Measurements from ENCODE around the gene PCBP2.

Gene PCBP2

DNA sequence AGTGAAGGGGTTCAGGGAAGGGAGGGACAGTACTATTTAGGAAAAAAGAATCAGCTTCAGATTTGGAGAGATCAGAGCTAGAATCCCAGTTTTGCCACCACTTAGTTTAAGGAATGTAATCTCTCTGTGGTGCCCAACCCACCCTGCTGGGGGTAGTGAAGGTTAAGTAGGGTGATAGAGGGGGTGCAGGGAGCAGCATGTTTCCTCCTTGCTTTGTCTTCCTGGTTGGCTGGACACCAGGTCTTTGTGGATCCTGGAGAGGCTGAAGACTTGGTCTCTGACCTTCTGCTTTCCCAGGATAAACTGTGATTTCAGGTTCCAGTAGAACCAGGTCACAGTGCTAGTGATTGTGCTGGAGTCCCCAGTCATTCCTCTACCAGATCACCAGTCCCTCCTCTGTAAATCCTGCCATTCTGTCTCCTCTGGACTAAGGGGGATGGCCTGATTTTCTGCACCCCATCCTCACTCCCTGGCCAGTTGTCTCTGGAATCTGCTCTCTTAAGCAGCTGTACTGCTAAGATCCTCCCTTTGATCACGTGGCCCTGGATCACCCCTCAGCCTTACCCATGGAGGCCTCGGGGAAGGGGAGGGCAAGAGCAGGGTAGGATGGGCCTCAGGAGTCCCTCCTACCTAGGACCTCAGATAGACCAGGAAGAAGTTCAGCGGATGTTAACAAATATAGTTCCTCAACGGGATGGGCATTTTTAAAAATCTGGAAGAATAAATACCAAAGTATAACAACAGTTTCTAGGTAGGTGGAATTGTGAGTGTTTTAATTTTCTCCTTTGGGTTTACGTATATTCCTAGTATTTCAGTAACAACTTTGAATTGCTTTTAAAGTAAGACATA, 44.2 kb downstream of the PCBP2 start:
- no peak for DNase-seq

DNA sequence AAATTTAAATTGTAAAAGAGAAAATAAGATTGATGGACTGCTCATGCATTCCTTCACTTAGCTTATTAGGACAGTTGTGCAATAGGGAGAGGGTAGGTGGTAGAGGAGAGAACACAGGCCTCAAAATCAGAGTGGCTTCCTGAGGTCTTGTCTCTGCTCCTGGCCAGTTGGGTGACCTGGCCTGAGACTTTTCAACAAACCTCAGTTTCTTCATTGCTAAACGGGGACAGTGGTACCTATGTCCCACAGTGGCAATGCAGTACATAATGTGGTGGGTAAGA, 44.8 kb downstream of the PCBP2 start:
- DNase-seq, result no peak

DNA sequence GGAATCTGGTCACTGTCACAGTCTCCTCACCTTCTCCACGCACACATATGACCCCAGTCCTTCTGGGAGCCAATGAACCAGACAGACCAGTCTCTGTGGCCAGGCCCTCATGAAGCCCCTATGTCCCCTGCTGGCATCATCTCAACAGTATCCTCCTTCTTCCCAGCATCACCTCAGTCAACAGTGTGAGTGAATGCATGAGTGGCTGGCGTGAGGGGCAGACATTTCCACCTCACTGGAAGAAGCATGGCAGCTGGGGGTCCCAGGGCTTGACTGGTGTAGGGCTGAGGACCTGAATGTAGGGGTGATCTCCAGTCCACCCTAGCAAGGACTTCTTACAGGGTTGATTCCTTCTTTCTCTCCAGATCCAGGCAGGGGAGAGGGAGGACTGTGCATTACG, 45.6 kb downstream of the PCBP2 start:
- DNase-seq, result no peak

- no peak for DNase-seq
Measured at GRCh38 chr12:53498235-53498630, 46.3 kb downstream of the PCBP2 start.

GRCh38 chr12:53499266-53500141, 47.6 kb downstream of the PCBP2 start, which contains the start of gene MAP3K12:
TSS of gene MAP3K12 (minus strand) at chr12:53499458. CDS start at chr12:53487391, 12,067 bp downstream.
- peak; percentile 68 to 77 for DNase-seq

DNA sequence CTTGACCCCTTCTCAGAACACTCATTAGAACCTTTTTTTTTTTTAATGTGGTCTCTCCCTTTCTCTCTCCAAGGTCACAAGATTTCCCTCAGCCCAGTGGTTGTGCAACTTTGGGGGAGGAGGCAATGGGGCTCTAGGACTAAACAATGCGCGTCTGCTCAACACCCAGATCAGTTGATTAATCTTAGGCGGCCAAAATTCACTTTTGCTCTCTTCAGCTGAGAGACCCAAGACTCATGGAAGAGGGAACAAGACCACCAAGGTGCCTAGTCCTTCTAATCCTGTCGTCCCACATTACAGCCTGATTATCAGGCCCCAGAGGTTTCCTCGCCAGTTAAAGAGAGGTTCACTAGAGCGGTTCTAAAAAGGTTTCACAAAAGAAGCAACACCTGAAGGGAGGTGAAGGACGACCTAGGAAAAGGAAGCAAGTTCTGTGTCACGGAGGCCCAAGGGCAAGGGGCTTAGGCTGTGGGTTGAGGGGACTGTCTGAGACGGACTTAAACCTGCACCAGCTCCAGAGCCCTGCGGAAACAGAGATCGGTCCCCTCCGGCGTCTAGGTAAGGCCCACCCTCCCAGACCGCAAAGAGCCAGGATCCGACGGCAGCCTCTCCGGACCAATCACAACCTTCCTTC, 48.4 kb downstream of the PCBP2 start:
- no peak for DNase-seq

- peak; percentile 94 to 95 for DNase-seq
Measured at GRCh38 chr12:53500776-53501614, 49.1 kb downstream of the PCBP2 start, which contains the start of gene TARBP2. TSS of gene TARBP2 (plus strand) at chr12:53501283. CDS start at chr12:53501409, 126 bp downstream.

DNA sequence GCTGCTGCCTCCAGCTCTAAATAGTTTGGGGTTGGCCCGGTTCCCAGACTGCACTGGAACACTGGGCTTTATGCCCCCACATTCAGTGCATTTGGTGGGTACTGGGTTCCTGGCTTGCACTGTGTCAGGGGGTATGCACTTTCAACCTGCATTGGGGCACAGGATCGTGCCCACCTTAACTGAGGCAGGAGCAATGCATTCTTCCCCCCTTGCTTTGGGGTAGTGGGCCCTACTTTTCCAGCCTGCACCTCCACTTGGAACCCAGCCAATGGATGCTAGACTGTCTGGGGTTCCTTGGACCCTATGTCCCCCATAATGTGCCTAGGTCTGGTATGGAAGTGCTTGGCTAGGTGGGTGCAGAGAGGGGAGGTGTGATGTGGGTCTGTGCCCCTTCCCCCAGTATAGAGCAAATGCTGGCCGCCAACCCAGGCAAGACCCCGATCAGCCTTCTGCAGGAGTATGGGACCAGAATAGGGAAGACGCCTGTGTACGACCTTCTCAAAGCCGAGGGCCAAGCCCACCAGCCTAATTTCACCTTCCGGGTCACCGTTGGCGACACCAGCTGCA, 49.8 kb downstream of the PCBP2 start:
- DNase-seq, result no peak

DNA sequence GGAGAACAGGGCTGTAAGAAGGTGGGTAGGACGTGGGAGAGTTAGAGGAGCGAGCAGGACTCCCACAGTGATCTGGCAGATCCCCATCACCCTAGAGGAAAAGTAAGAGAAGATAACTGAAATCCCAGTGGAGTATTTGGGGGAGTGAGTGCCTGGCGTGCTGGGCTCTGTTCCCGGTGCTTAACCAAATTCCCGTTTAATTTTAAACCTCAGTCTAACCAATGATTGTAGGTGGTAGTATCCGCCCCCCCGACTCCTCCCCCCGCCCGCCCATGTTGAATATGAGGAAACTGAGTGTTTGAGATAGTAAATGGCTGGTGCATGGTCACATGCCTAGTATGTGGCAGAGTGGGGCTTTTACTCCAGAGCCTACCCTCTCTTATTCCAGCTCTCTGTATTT, 50.4 kb downstream of the PCBP2 start:
- DNase-seq, result no peak

DNA sequence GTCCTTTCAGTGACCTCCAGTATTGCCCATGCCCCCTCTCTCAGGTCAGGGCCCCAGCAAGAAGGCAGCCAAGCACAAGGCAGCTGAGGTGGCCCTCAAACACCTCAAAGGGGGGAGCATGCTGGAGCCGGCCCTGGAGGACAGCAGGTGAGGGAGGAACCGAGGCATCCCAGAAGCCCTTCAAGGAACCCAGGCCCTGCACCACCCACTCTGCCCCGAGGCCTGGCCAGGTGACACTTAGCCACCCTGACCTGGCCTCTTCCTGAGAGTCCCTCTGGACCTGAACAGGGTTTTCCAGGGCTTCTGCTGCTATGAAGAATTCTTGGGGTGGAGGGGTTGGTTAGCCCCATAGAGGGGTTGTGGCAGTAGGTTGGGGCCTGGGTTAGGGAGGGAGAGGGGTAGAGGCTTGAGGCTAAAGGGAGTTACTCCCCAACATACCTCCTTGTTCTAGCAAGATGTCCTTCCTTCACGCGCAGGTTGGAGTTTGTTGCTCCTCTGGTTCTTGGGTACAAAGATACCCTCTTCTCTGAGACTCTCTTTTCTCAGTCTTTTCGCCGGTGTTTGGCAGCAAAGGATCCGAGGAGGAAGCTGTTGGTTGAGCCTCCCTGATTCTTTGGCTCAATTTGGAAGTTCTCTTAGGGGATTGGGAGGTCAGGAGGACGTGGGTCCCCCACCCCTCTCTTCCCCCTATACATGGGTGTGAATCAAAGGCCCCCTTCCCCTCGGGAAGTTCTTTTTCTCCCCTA, 51.3 kb downstream of the PCBP2 start:
- DNase-seq, result no peak

DNA sequence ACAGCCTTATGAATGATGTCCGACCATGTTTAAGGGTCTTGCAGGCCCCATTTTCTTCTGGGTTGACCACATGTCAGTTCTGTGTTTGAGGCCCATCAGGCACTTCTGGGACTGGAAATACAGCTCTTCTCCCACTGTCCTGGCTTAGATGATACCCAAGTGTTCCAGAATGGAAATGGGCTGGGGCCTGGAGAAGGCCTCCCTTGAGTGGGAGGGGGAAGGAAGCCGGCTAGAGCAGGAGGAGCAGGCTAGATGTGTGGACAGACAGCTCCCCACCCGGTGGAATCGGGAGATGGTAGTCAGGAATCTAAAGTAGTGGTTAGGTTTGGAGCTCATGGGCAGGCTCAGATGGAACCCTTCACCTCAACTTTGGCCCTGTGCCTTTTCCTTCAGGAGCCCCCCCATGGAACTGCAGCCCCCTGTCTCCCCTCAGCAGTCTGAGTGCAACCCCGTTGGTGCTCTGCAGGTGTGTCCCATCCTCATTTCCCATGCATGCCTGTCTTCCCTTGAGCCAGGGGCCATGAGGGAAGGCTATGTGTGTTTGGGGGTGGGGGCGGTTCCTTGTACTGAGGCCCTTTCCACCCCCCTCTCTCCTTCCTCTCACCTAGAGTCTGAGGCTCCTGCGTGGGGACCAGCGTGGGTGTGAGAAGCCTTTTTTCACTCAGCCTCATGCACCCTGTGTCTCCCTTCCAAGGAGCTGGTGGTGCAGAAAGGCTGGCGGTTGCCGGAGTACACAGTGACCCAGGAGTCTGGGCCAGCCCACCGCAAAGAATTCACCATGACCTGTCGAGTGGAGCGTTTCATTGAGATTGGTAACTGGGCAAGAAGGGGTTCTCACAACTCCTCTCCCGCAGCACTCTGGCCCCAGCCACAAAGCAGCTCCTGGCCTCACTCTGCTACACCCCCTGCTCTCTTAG, 52.4 kb downstream of the PCBP2 start:
- no peak for DNase-seq

DNA sequence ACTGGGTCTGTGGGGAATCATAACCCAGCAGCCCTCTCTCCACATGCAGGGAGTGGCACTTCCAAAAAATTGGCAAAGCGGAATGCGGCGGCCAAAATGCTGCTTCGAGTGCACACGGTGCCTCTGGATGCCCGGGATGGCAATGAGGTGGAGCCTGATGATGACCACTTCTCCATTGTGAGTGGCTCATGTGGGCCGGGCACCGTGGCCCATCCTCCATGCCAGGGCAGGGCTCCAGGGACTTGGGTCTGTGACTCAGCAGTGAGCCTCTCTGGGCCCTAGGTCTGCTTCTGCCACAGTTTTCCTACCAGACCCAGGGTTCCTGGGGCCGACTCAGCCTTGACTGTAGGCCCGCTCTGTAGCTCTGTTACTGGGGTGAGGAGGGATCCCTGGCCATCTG, 53.2 kb downstream of the PCBP2 start:
- no peak for DNase-seq

DNA sequence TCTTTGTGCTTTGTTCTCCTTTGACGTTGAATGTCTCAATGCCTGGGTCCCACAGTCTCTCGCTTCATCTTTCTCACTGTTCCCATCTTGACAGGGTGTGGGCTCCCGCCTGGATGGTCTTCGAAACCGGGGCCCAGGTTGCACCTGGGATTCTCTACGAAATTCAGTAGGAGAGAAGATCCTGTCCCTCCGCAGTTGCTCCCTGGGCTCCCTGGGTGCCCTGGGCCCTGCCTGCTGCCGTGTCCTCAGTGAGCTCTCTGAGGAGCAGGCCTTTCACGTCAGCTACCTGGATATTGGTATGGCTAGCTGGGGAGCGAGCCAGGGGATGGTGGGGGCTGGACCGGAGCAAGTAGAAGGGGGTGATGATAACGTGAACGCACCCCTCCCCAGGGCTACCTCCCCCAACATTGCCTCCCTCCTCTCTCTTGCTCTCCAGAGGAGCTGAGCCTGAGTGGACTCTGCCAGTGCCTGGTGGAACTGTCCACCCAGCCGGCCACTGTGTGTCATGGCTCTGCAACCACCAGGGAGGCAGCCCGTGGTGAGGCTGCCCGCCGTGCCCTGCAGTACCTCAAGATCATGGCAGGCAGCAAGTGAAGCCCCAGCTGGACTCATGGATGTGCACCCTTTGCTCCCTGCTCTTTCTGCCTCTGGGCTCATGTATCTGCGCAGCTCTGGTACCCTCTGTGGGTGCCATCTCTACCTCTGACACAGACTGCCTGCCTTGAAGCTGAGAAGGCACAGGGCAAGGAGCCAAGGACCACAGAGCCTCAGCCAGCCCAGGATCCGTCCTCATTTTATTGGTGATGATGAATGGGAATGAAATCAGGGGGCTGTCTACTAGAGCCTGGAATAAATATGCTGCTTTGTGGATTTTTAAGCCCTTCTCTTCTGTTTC, 53.9 kb downstream of the PCBP2 start:
- DNase-seq, result no peak

GRCh38 chr12:53506450-53506785, 54.5 kb downstream of the PCBP2 start:
- DNase-seq, result no peak

DNA sequence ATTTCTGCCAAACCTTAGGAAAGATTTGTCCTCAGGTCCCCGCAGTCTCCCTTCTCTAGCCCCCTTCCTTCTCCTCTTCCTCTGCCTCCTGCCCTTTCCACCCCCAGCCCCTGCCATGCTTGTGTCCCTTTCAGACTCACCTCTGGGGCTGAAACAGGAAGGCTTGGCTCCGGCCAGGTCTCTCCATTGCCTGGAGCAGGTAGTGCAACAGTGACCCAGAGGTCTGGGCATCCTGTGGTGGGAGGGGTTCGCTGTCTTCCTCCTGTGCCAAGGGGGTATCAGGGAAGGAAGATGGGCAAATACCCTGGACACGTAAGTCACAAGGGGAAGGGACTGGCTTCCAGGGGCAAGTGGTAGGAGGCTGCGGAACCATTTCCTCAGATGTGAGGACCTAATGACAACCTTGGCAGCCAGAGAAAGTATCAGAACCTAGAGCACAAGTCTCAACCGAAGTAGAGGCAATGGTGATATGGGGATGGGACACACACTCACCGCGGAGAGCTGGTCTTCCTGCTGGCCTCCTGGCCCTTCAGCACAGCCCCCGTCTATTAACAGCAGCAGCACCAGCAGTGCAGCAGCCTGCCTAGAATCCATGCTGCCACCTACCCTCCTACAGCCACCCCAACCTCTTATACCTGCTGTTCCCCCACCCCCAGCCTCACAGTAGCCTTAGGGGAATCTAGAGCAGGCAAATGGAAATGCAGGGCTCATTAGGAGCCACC, 55.1 kb downstream of the PCBP2 start, which contains the start of gene NPFF:
Gene NPFF, minus strand, starts transcription at position 604 of the 722 bp plus-strand sequence. Its CDS starts 10 bp downstream, at position 594.
- DNase-seq, result no peak

GRCh38 chr12:53507603-53507885, 55.6 kb downstream of the PCBP2 start:
- DNase-seq, result no peak

DNA sequence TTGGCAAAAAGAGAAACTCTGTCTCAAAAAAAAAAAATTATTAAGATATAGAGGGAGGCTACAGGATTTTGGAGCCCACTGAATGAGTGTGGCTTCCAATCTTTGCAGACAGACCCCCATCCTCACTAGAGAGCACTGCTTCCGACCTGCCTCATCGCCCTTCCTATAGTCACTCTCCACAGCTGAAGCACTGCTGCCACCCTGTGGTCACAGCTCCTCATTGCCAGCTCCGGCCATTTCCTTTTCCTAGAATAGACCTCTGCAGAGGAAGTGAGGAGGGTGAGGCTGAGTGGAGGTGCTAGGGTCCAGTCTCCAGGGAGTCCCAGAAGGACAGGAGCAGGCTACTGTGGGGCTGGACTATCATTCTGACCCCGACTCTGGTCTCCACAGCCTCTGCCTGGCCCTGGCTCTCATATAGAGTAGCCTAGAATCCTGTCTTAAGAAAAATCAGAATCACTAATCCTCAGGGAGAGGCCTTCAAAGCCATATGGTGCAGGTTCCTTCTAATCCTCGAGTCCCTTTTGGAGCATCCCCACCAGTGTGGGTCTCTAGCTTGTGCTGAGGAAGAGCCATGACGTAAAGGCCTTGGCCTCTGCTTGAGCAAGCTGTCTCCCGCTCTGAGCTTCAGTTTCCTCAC, 56.8 kb downstream of the PCBP2 start:
- peak; percentile 89 to 93 for DNase-seq

GRCh38 chr12:53510181-53510812, 58.4 kb downstream of the PCBP2 start:
- DNase-seq, result no peak
